PC-9 (cell line): ENCODE measurements around the gene ALDOC. TPM values are rescaled to one million over a fixed set of nuclear protein-coding genes. Genes with fewer than 3 reads are reported as not detected.

ENCODE experiments used
- BruUV-seq: library from RNA; stranded (reverse); fragments of 400-500 nt; replicated peaks from 2 replicates; lab custom pipeline; 2021; lab: Mats Ljungman, UMichigan
- CTCF ChIA-PET: fragments of 300-600 bp; sonication (Branson Sonifier 250); formaldehyde crosslinking; loops from one replicate; lab custom pipeline; 2022; ENCODE audit warnings: antibody characterized with exemption; lab: Charles Lee
- POLR2A ChIA-PET: fragments of 300-600 bp; sonication (Branson Sonifier 250); formaldehyde crosslinking; loops from one replicate; lab custom pipeline; 2022; ENCODE audit warnings: antibody characterized with exemption; ENCODE audit not compliant: unreplicated experiment; lab: Charles Lee
- DNase-seq, 2 experiments: peaks; one replicate each; pipeline versions ENCODE4 v3.0.0 to v3.0.0-alpha.2; 2015 to 2022; ENCODE audit warnings: mixed read lengths in 1 of 2
- H2AFZ ChIP-seq: fragments of 200-600 bp; sonication (generic); 2 replicates; pipeline ENCODE4 v1.8.1; 2017; ENCODE audit warnings: antibody characterized with exemption
- H3F3A ChIP-seq: fragments of 200-600 bp; sonication (generic); 2 replicates; pipeline ENCODE4 v1.8.1; 2017; ENCODE audit warnings: antibody characterized with exemption, mild to moderate bottlenecking, low read depth; ENCODE audit not compliant: insufficient read depth
- H3K27ac ChIP-seq: fragments of 200-600 bp; sonication (generic); 2 replicates; pipeline ENCODE4 v1.6.1; 2016; ENCODE audit warnings: mixed run types
- H3K27me3 ChIP-seq: fragments of 200-600 bp; sonication (generic); 2 replicates; pipeline ENCODE4 v1.6.1; 2016; ENCODE audit warnings: low read depth, mixed run types; ENCODE audit not compliant: insufficient read depth
- H3K36me3 ChIP-seq: fragments of 200-600 bp; sonication (generic); 2 replicates; pipeline ENCODE4 v1.6.1; 2016; ENCODE audit warnings: low read depth, mixed run types
- H3K4me1 ChIP-seq: fragments of 200-600 bp; sonication (generic); replicated peaks from 2 replicates; pipeline ENCODE4 v1.6.1; 2016; ENCODE audit warnings: mixed run types; ENCODE audit not compliant: insufficient read depth
- H3K4me2 ChIP-seq: fragments of 200-600 bp; sonication (generic); 2 replicates; pipeline ENCODE4 v1.6.1; 2017; ENCODE audit warnings: mixed run types
- H3K4me3 ChIP-seq: fragments of 200-600 bp; sonication (generic); 2 replicates; pipeline ENCODE4 v1.6.1; 2016; ENCODE audit warnings: mixed run types
- H3K79me2 ChIP-seq: fragments of 200-600 bp; sonication (generic); 2 replicates; pipeline ENCODE4 v1.6.1; 2017; ENCODE audit warnings: low read depth, mixed run types
- H3K9me2 ChIP-seq: fragments of 200-600 bp; sonication (generic); 2 replicates; pipeline ENCODE4 v1.8.1; 2017; ENCODE audit warnings: mild to moderate bottlenecking; ENCODE audit not compliant: insufficient read depth
- H3K9me3 ChIP-seq: fragments of 200-600 bp; sonication (generic); 2 replicates; pipeline ENCODE4 v1.8.1; 2016; ENCODE audit warnings: low read depth; ENCODE audit not compliant: insufficient read depth
- H4K20me1 ChIP-seq: fragments of 200-600 bp; sonication (generic); 2 replicates; pipeline ENCODE4 v1.8.1; 2017; ENCODE audit not compliant: insufficient read depth
- EZH2 ChIP-seq: fragments of 200-600 bp; sonication (generic); IDR thresholded peaks from 2 replicates; pipeline ENCODE4 v1.8.0; 2017; ENCODE audit warnings: antibody characterized with exemption, low read depth
- intact Hi-C: fragments of 100-400 bp; cut with micrococcal nuclease; formaldehyde crosslinking; loops from one replicate; pipeline ENCODE4 v1.10.0; 2022; ENCODE audit not compliant: unreplicated experiment
- total RNA-seq: library from RNA; stranded (reverse); gene quantifications from 2 replicates; pipeline ENCODE4 v1.2.3, GENCODE V29; 2021
- TF ChIP-seq, protein P1 (sequence below): fragments of 200-600 bp; sonication (generic); conservative IDR thresholded peaks from 2 replicates; pipeline ENCODE4 v1.6.1; 2017; ENCODE audit warnings: mixed run types, antibody characterized with exemption, mild to moderate bottlenecking, moderate library complexity

Gene ALDOC
- total RNA-seq, 1 experiment from 2014 or later = 21.6 TPM

DNA sequence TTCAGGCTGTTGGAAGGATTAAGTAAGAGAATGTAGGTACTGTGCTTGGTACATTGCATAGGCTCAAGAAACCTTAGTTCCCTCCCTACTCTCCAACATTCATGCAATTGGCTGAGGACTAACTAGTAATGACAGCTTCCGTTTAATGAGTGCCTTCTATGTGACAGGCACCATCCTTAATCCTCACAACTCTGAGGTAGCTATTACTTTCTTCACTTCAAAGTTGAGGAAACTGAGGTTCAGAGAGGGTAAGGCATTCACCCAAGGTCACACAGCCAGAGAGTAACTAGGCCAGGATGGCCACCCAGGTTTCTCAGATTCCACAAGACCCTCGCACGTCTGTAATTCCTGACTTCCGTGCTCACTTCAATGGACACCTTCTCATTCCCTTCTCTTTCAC is 46.4 kb downstream of the ALDOC start:
- no TSS peak for BruUV-seq
- Histone ChIP-seq H3K9me2 (no peaks in the 10 kb centered on the region), H2AFZ (no peak overlapping the region), H4K20me1 (no peaks in the 10 kb centered on the region), H3K36me3 (no peaks in the 10 kb centered on the region), H3K4me2 (no peak overlapping the region), H3K9me3 (no peaks in the 10 kb centered on the region), H3F3A (peaks cover 5% of the 10 kb centered on the region; the same call in 1 of the 2 replicates), H3K4me1 (peaks cover 31% of the 10 kb centered on the region), H3K27ac (no peak overlapping the region), H3K79me2 (no peaks in the 10 kb centered on the region), H3K4me3 (no peak overlapping the region), H3K27me3 (peaks cover 4% of the 10 kb centered on the region; the same call in 1 of the 2 replicates)
- POLR2A ChIA-PET = no interaction called here
- intact Hi-C loops = no loop called here
- CTCF ChIA-PET = no interaction called here
- no peak for DNase-seq
- no peak for TF ChIP-seq EZH2
- TF ChIP-seq, protein P1, sequence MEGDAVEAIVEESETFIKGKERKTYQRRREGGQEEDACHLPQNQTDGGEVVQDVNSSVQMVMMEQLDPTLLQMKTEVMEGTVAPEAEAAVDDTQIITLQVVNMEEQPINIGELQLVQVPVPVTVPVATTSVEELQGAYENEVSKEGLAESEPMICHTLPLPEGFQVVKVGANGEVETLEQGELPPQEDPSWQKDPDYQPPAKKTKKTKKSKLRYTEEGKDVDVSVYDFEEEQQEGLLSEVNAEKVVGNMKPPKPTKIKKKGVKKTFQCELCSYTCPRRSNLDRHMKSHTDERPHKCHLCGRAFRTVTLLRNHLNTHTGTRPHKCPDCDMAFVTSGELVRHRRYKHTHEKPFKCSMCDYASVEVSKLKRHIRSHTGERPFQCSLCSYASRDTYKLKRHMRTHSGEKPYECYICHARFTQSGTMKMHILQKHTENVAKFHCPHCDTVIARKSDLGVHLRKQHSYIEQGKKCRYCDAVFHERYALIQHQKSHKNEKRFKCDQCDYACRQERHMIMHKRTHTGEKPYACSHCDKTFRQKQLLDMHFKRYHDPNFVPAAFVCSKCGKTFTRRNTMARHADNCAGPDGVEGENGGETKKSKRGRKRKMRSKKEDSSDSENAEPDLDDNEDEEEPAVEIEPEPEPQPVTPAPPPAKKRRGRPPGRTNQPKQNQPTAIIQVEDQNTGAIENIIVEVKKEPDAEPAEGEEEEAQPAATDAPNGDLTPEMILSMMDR = no peak

DNA sequence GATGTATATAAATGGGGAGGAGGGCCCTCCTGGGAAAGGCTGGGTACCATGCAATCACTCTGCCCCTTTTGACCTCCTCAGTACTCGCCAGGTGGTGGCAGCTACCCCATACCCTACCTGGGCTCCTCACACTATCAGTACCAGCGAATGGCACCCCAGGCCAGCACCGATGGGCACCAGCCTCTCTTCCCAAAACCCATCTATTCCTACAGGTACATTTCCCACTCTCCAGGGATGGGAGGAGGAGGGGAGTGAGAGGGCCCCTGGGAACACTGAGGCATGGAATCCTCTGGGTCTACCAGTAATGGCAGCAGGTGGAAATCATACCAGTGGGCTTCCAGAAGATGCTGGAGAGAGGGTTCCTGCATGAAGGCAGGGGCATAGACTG is 47.7 kb downstream of the ALDOC start:
- no peak for TF ChIP-seq EZH2
- TF ChIP-seq, protein P1 = no peak
- Histone ChIP-seq H3K79me2 (no peaks in the 10 kb centered on the region), H3K4me2 (no peak overlapping the region), H3K9me2 (no peaks in the 10 kb centered on the region), H4K20me1 (no peaks in the 10 kb centered on the region), H3K27ac (no peak overlapping the region), H3K9me3 (no peaks in the 10 kb centered on the region), H3K36me3 (no peaks in the 10 kb centered on the region), H3F3A (peaks cover 5% of the 10 kb centered on the region; the same call in 1 of the 2 replicates), H3K27me3 (peaks cover 4% of the 10 kb centered on the region; the same call in 1 of the 2 replicates), H3K4me1 (peaks cover 38% of the 10 kb centered on the region), H3K4me3 (no peak overlapping the region), H2AFZ (no peak overlapping the region)
- BruUV-seq = no TSS peak
- ChIA-PET POLR2A (no interaction called here), CTCF (no interaction called here)
- DNase-seq = no peak
- intact Hi-C loops = no loop called here

DNA sequence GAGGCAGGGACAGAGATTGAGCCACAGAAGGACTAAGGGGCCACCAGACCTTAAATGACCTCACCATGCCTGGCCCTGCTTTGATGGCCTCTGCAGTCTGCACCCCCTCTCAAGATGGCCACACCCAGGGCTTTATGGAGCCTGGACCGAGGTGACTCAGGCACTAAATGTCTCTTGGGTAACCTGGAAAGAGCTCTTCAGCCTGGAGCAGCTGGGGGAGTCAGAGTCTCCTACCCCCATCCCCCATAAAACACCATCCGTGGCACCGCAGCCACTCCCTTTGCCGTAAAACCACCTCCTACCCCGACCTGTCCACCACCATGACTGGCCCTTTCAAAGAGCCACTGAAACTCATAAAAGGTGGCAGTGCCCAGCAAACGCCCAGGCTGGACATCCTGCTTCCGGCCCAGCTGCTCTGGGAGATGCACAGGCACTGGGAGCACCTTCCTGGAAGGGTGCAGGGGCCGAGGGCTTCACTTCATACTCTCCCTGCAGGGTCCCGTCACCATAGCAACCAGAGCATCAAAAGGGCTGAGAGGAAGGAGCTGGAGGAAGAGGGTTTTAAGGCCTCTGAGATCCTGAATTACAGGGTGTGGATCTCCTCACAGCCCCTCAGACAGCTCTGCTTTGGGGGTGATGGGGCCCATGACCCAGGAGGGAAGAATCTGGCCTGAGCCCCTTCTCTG is 48.2 kb downstream of the ALDOC start:
- TF ChIP-seq, protein P1 = no peak
- TF ChIP-seq EZH2 = no peak
- Histone ChIP-seq H3K4me2 (peak overlapping the region; percentile 34; the same call in 1 of the 2 replicates), H3K4me1 (peaks cover 38% of the 10 kb centered on the region), H3K4me3 (no peak overlapping the region), H3K27me3 (peaks cover 4% of the 10 kb centered on the region; the same call in 1 of the 2 replicates), H3K27ac (no peak overlapping the region), H3K9me2 (no peaks in the 10 kb centered on the region), H2AFZ (no peak overlapping the region), H3K9me3 (no peaks in the 10 kb centered on the region), H3F3A (peaks cover 5% of the 10 kb centered on the region; the same call in 1 of the 2 replicates), H3K36me3 (no peaks in the 10 kb centered on the region), H4K20me1 (no peaks in the 10 kb centered on the region), H3K79me2 (no peaks in the 10 kb centered on the region)
- DNase-seq = peak; percentile 27 to 62
- no TSS peak for BruUV-seq
- POLR2A ChIA-PET = no interaction called here
- CTCF ChIA-PET = no interaction called here
- intact Hi-C loops = no loop called here
